PFSK-1 (cell line): ENCODE measurements around the gene TMEM119.
A peak's percentile ranks its signal among the peaks of the same experiment; 100 is the strongest.

Source experiments
- POLR2AphosphoS5 ChIP-seq: IDR thresholded peaks from 2 replicates; pipeline ENCODE4 v1.6.1; 2012; ENCODE audit warnings: low read depth, mild to moderate bottlenecking, control low read depth, low read length, moderate library complexity
- TF ChIP-seq, protein P1 (sequence below), 2 experiments: IDR thresholded peaks; 2 replicates each; pipeline versions ENCODE4 v1.6.1 to v1.8.0; 2011 to 2012; ENCODE audit warnings: low read depth in 2 of 2, low read length in 2 of 2, control low read depth in 1 of 2, inconsistent platforms in 1 of 2, mild to moderate bottlenecking in 1 of 2, moderate library complexity in 1 of 2; ENCODE audit not compliant: insufficient read depth in 1 of 2

DNA sequence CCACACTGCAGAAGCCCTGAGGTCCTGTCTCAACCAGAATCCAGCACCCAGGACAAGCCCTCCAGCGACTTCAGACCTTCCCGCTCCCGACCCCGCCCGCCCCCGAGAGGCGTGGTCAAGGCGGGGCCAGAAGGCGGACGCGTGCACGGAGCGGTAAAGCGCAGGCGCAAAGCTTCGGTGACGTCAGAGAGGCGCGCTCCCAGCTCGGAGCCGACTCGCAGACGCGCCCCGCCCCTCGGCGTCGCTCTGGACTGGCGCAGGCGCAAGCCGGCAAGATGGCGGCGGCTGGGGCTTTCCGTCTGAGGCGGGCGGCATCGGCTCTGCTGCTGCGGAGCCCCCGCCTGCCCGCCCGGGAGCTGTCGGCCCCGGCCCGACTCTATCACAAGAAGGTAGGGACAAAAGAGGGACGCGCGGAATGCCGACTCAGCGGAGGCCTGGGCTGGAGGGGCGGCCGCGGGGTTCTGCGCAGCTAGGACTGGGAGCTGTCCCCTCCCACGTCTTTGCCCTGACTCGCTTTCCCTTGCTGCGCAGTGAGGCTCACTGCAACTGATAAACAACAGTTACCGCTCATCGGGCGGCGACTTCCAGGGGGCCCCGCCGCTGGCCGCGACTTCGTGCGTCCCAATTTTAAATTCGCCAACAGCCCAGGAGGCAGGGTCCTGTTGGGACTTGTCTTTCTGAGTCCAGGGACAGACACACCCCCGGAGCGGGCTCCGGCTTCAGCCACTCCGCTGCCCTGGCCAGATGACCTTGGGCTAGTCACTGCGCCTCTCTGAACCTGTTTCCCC lies 35.3 kb downstream of the TMEM119 start, which contains the start of gene ISCU:
- TF ChIP-seq, protein P1, sequence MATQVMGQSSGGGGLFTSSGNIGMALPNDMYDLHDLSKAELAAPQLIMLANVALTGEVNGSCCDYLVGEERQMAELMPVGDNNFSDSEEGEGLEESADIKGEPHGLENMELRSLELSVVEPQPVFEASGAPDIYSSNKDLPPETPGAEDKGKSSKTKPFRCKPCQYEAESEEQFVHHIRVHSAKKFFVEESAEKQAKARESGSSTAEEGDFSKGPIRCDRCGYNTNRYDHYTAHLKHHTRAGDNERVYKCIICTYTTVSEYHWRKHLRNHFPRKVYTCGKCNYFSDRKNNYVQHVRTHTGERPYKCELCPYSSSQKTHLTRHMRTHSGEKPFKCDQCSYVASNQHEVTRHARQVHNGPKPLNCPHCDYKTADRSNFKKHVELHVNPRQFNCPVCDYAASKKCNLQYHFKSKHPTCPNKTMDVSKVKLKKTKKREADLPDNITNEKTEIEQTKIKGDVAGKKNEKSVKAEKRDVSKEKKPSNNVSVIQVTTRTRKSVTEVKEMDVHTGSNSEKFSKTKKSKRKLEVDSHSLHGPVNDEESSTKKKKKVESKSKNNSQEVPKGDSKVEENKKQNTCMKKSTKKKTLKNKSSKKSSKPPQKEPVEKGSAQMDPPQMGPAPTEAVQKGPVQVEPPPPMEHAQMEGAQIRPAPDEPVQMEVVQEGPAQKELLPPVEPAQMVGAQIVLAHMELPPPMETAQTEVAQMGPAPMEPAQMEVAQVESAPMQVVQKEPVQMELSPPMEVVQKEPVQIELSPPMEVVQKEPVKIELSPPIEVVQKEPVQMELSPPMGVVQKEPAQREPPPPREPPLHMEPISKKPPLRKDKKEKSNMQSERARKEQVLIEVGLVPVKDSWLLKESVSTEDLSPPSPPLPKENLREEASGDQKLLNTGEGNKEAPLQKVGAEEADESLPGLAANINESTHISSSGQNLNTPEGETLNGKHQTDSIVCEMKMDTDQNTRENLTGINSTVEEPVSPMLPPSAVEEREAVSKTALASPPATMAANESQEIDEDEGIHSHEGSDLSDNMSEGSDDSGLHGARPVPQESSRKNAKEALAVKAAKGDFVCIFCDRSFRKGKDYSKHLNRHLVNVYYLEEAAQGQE (IDR thresholded peaks at IDR 0.05; ENCODE audit: insufficient read depth in 1 of 2, low read depth in 2 of 2, low read length in 2 of 2), result no peak
- TF ChIP-seq POLR2AphosphoS5, result peak; percentile 77
